Stimulated activated CD4-positive, alpha-beta T cell treated with anti-CD3 and anti-CD28 coated beads, Interleukin-1b, Interleukin-23, amount 100 ng/mL, for 1 hour (primary cell): Measurements from ENCODE around the gene CFAP70.
"Not testable (repeated sequence)": the region's sequence is repeated elsewhere in the genome, so short reads cannot be mapped to it uniquely, and the experiment has no call there.

ENCODE experiments used
- DNase-seq, 2 donors: peaks; one replicate each; pipeline ENCODE4 v3.0.0-alpha.2; 2020; ENCODE audit warnings: low read depth in 2 of 2

Gene CFAP70

DNA sequence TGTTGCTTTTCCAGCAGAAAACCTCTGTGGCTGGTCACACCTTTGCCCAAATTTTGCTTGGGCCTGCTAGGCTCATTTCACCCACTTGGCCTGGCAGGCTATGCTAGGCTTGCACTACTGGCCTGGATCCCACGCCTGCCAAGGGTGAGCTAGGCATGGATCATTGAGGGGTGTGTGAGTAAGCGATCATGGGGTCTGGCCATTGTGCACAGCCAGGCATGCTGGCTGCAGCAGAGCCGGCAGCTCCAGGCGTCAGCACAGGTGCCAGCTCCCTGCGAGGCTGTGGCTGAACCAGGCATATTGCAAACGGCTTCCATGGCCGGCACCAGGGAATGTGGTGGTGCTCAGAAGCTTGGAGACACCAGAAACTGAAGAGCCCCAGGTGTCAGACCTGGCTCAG lies 19.2 kb downstream of the CFAP70 start:
- DNase-seq: no peak

DNA sequence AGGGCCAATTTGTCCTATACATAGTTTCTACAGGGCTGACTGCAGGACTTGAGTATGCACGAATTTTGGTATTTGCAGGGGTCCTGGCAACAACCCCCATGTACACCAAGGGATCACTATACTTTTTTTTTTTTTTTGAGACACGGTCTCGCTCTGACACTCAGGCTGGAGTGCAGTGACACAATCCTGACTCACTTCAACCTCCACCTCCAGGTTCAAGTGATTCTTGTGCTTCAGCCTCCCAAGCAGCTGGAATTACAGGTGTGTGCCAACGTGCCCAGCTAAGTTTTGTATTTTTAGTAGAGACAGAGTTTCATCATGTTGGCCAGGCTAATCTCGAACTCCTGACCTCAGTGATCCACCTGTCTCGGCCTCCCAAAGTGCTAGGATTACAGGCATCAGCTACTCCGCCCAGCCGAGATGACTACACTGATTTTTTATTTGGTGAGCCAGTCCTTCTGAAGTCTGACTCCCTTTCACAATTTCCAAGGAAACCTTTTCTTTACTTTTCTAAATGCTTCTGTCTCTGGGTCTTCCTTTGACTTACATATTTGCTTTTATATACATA lies 19.8 kb downstream of the CFAP70 start:
- DNase-seq: no peak

DNA sequence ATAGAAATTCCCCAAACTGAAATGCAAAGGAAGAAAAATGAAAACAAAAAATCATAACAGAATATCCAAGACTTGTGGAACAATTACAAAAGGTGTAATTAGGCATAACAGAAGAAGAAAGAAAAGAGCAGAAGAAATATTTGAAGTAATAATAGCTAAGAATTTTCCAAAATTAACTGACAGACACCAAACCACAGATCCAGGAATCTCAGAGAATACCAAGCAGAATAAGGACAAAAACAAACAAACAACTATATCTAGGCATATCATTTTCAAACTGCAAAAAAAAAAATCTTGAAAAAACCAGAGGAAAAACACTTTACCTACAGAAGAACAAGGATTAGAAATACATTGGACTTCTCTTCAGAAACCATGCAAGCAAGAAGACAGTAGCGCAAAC lies 25.5 kb downstream of the CFAP70 start:
- DNase-seq: no peak

DNA sequence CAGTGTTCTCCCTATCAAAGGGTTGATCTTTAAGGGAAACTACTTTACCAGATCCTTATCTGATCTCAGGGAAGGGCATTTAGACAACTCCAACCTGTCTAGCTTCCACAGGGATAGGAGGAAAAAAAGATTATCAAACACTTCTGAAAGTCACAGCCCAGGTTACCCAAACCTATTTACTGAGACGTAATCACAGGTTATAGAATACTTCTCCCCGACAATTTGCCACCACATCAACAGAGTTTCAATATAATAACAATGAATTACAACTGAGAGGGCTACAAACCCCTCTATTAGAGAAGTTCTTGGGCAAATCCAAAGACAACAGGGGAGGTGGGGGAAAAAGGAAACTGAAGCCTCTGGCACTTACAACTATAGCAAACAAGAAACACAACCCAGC lies 26.3 kb downstream of the CFAP70 start:
- DNase-seq: no peak

DNA sequence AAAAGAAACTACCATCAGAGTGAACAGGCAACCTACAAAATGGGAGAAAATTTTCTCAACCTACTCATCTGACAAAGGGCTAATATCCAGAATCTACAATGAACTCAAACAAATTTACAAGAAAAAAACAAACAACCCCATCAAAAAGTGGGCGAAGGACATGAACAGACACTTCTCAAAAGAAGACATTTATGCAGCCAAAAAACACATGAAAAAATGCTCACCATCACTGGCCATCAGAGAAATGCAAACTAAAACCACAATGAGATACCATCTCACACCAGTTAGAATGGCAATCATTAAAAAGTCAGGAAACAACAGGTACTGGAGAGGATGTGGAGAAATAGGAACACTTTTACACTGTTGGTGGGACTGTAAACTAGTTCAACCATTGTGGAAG lies 30.1 kb downstream of the CFAP70 start:
- DNase-seq: not testable (repeated sequence)

DNA sequence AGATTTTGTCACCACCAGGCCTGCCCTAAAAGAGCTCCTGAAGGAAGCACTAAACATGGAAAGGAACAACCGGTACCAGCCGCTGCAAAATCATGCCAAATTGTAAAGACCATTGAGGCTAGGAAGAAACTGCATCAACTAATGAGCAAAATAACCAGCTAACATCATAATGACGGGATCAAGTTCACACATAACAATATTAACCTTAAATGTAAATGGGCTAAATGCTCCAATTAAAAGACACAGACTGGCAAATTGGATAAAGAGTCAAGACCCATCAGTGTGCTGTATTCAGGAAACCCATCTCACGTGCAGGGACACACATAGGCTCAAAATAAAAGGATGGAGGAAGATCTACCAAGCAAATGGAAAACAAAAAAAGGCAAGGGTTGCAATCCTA lies 33.4 kb downstream of the CFAP70 start:
- not testable (repeated sequence) for DNase-seq

DNA sequence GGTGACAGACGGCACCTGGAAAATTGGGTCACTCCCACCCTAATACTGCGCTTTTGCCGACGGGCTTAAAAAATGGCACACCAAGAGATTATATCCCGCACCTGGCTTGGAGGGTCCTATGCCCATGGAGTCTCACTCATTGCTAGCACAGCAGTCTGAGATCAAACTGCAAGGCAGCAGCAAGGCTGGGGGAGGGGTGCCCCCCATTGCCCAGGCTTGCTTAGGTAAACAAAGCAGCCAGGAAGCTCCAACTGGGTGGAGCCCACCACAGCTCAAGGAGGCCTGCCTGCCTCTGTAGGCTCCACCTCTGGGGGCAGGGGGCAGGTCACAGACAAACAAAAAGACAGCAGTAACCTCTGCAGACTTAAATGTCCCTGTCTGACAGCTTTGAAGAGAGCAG lies 35.1 kb downstream of the CFAP70 start:
- not testable (repeated sequence) for DNase-seq

DNA sequence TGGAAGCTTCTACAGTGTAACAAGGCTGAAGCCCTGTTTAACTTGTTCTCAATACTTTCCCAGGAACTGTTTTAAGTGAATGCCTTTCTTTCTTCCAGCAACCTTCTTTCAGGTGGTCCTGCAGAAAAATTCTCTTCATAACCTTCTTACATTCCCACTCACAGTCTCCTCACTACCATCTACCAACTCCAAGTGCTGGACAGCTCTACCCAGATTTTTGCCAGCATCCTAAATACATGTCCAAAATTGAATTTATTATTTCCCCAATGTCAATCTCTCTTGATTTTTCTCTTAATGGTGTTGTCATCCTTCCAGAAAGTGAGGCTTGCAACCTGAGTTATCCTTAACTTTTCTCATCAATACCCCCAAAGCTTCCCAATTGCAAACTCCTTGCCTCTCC lies 48.2 kb downstream of the CFAP70 start:
- DNase-seq: no peak

DNA sequence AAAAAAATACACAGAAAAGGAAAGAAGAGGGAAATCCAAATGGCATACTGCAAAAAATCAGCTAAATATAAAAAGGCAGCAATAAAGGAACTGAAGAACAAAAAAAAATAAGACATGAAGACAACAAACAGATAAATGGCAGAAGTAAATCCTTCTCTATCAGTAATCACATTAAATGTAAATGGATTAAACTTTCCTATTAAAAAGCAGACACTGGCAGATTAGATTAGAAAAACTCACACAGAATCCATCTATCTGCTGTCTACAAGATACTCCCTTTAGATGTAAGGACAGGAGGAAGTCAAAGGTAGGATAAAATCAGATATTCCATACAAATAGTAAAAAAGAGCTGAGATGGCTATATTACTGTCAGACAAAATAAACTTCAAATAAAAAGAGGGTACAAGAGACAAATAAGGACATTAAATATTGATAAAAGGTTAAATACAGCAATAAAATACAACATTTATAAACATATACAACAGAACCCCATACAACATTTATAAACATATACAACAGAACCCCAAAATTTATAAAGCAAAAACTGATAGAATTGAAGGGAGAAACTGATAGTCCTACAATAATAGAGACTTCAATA lies 51.4 kb downstream of the CFAP70 start:
- no peak for DNase-seq

DNA sequence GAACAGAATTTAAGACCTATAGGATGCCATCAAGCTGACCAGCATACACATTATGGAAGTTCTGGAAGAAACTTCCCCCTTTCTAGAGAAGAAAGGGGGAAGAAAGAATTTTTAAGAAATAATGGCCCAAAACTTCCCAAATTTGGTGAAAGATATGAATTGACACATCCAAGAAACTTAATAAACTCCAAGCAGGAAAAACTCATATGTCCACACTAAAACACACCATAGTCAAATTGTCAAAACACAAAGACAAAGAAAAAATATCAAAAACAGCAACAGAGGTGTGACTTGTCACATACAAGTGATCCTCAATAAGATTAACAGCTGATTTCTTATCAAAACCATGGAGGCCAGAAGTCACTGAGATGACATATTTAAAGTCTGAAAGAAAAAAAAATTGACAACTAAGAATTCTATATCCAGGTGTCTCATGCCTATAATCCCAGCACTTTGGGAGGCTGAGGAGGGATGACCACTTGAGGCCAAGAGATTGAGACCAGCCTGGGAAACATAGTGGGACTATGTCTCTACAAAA lies 52.4 kb downstream of the CFAP70 start:
- DNase-seq: no peak

DNA sequence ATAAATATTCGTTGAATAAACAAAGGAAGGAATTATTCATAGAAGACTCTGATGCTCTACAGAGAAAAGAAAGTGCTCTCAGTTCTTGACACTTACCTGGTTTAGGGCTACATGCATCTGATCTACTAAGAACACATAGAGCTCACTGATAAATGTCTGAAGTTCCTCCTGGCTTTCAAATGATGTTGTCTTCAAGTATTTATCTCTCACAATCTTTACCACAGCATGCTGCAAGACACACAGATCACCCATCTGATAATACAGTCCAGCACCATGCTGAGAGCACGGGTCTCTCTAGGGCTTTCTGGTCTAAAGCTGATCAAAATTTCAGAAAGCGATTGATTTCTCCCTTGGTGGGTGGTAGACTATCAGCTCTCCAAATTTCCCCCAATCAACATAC lies 61.7 kb downstream of the CFAP70 start:
- no peak for DNase-seq

DNA sequence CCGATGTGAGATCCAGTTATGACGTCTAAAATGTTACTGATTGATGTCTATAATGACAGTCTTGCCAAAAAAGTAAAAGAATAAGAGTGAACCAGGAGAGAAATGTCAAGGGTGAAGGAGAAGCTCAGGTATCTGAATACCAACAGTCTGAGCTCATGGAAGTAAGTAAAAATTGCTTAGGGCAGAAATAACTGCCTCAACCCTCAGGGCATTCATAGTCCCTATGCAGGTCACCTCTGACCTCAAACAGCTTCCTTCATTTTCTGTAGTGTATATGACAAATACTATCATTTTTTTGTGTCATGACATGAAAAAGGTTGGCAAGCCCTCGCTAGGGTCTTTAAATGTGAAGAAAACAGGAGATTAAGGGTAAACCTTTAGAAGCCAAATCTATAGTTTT lies 65.2 kb downstream of the CFAP70 start:
- DNase-seq: no peak

DNA sequence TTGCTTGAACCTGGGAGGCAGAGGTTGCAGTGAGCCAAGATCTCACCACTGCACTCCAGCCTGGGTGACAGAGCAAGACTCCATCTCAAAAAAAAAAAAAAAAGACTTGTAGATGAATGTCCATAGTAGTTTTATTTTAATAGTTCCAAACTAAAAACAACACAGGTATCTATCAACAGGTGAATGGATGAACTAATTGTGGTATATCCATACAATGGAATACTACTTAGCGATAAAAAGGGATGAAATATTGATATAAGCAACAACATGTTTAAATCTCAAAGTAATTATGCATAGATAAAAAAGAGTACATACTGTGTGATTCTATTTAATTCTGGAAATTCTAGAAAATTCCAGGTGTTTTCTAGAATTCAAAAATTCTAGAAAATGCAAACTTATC lies 68.7 kb downstream of the CFAP70 start:
- no peak for DNase-seq

DNA sequence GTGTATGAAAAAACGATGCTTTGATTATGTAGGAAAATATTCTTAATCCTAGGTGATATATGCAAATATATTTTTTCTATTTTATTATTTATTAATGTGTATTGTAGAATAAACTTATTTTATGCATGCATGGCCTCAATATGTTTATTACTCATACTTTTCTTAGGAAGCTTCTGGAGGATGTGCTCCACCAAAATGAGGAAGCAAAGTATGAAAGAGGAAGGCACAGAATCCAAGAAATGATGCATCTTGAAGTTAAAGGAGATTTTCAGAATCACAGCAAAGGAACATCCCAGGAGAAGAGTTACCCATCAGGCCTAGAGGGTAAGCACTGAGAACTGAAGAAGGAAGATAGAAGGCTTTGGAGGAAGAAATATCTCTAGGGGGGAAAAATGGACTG lies 71.2 kb downstream of the CFAP70 start:
- no peak for DNase-seq

DNA sequence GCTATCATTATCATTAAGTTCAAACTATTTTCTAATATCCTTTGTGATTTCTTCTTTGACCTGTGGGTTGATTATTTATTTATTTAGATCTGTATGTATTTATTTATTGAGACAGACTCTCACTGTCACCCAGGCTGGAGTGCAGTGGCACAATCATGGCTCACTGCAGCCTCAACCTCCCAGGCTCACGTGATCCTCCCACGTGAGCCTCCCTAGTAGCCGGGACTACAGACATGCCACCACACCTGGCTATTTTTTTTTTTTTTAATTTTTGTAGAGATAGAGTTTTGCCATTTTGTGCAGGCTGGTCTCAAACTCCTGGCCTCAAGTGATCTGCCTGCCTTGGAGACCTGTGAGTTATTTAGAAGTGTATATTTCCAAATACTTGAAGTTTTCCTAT lies 77.6 kb downstream of the CFAP70 start:
- no peak for DNase-seq

DNA sequence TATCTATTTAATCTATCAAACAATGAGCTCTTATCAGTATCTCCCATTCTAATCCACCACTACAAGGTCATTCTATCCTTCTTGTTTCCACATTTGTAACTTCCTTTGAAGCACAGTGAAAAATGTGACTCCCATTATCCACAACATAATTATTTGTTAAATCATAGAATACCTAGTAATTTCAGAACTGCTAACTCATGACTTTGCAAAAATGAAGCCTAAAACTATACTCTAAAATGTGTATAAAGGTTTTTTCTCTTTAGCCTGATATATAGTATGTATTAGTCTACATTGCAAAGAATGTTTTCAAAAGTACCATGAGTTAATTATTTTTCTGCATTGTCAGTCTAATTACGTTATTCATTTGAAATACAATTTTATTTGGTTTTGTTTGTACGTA lies 94.2 kb downstream of the CFAP70 start:
- no peak for DNase-seq

DNA sequence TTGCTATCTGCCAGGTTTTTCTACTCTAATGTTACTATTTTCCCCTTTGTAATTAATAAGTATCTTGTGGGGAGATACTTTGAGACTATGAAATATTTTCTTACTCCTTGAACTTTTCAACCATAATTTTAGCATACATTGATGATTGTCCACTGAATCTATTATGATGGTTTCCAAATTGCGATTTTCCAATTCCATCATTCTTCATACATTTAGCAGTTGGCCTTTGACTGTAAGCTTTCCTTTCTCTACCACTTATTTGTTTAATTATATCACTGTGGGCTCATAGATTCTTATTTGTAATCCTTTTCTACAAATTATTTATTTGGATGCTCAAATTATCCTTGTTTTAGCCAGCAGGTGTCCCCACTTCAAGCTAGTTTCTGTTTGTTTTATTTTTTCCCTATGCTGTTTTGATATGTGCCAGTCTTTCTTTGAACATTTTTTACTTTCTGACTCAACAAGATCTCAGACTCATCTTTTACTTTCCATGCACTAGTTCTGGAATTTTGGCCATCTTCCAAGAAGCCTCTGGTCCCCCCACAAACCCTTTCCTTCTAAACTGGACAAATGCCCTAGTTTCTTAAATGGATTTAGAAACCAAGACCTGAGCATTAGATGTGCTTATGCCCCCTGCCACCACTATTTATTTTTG lies 94.8 kb downstream of the CFAP70 start:
- no peak for DNase-seq

DNA sequence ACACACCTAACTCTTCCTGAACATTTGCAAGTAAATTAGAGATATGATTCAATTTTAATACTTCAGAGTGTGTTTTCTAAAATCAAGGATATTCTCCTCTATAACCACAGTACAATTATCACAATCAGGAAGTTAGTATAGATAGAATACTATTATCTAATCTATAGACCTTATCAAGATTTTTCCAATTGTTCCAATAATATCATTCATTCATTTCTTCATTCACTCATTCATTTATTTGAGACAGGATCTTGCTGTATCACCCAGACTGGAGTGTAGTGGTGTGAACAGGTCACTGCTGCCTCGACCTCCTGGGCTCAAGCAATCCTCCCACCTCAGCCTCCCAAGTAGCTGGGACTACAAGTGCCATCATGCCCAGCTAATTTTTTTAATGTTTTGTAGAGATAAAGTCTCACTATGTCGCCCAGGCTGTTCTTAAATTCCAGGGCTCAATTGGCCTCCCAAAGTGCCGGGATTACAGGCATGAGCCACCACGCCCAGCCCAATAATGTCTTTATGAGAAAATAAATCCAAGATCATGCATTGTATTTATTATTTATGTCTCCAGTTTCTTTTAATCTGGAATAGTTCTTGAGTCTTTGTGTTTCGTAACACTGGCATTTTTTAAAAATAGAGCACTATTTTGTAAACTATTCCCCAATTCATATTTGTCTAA lies 95.6 kb downstream of the CFAP70 start:
- no peak for DNase-seq

DNA sequence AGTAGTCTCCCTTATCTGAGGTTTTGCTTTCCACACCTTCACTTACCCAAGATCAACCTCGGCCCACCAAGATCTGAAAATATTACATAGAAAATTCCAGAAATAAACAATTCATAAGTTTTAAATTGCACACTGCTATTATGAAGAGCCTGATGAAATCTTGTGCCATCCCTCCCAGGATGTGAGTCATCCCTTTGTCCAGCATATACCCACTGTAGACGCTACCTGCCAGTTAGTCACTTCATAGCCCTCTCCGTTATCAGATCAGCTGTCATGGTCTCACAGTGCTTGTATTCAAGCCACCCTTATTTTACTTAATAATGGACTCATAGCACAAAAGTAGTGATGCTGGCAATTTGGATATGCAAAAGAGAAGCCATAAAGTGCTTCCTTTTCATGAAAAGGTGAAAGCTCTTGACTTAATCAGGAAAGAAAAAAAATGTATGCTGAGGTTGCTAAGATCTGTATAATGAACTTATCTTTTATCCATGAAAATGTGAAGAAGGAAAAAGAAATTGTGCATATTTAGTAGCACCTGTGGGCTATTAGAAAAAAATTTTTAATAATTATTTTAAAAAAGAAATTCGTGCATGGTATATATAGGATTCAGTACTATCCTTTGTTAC lies 96.4 kb downstream of the CFAP70 start:
- no peak for DNase-seq

DNA sequence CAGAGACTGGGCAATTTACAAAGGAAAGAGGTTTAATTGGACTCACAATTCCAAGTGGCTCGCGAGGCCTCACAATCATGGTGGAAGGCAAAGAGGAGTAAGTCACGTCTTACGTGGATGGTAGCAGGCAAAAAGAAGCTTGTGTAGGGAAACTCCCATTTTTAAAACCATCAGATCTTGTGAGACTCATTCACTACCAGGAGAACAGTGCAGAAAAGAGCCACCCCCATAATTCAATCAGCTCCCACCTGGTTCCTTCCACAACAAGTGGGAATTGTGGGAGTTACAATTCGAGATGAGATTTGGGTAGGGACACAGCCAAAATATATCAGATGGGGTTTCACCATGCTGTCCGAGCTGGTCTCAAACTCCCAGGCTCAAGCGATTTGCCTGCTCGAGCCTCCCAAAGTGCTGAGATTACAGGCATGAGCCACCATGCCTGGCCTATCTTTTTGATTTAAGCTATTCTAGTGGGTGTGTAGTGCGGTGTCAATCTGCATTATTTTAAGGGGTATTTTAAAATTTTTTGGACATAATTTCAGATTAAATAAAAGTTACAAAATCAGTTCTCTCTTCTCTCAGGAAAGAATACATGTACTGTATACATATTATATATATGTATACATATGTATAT lies 97.2 kb downstream of the CFAP70 start:
- no peak for DNase-seq

DNA sequence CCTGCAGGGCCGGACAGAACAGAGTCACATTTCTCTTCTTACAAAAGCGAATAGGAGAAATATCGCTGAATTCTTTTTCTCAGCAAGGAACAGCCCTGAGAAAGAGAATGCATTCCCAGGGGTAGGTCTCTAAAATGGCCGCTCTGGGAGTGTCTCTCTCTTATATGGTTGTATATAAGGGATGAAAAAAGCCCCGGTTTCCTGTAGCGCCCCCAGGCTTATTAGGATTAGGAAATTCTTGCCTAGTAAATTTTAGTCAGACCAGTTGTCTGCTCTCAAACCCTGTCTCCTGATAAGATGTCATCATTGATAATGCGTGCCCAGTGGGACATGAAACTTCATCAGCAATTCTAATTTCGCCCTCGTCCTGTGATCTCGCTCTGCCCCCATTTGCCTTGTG lies 100.1 kb downstream of the CFAP70 start:
- not testable (repeated sequence) for DNase-seq

DNA sequence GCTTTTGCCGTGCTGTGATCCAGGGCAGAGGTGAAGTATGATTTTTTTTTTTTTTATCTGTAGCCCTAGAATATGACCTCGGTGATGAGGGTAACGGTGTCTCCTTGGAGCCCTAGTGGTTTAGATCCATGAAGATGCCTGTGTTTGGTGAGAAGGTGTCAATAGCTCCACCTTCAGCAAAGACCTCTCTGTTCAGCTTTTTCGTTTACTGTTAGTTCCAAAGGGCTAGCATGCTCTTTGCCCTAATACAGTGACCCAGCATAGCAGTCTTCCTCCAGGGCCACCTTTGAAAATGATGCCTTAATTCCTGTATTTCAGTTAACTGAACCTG lies 105.5 kb downstream of the CFAP70 start:
- DNase-seq: no peak
